Measurements from ENCODE around the gene TYSND1. TPM values are rescaled to one million over a fixed set of nuclear protein-coding genes. Genes with fewer than 3 reads are reported as not detected.

TYSND1 gene
- total and polyA plus RNA-seq, 2 donors from 2014 or later: 12.9 to 13.8 TPM

- TF ChIP-seq, protein P1, sequence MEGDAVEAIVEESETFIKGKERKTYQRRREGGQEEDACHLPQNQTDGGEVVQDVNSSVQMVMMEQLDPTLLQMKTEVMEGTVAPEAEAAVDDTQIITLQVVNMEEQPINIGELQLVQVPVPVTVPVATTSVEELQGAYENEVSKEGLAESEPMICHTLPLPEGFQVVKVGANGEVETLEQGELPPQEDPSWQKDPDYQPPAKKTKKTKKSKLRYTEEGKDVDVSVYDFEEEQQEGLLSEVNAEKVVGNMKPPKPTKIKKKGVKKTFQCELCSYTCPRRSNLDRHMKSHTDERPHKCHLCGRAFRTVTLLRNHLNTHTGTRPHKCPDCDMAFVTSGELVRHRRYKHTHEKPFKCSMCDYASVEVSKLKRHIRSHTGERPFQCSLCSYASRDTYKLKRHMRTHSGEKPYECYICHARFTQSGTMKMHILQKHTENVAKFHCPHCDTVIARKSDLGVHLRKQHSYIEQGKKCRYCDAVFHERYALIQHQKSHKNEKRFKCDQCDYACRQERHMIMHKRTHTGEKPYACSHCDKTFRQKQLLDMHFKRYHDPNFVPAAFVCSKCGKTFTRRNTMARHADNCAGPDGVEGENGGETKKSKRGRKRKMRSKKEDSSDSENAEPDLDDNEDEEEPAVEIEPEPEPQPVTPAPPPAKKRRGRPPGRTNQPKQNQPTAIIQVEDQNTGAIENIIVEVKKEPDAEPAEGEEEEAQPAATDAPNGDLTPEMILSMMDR (IDR thresholded peaks at IDR 0.05; ENCODE audit: borderline replicate concordance, extremely low read depth, insufficient read depth): no peak
- Histone ChIP-seq H3K4me3 (ENCODE audit: low read length in 3 of 3) (no peak overlapping the region), H3K27ac (ENCODE audit: low read depth in 2 of 2, low read length in 2 of 2) (no peak overlapping the region), H3K36me3 (ENCODE audit: control insufficient read depth in 2 of 3, insufficient read depth in 3 of 3, low read length in 3 of 3) (no peaks in the 10 kb centered on the region), H3K9me3 (ENCODE audit: control insufficient read depth in 2 of 3, insufficient read depth in 1 of 3, low read length in 3 of 3) (no peaks in the 10 kb centered on the region), H3K27me3 (ENCODE audit: control insufficient read depth, insufficient read depth, low read length) (no peaks in the 10 kb centered on the region), H3K4me1 (ENCODE audit: control insufficient read depth in 2 of 3, insufficient read depth in 2 of 3, low read depth in 1 of 3, low read length in 3 of 3) (peaks cover 0 to 8% (median 3%) of the 10 kb centered on the region in 3 donors), H3K9ac (ENCODE audit: low read length in 3 of 3) (no peak overlapping the region)
- intact Hi-C loops (cut with DNase I): no loop called here
- no peak for DNase-seq
- FAIRE-seq: no peak
Measured at GRCh38 chr10:70190581-70190980, 44.1 kb upstream of the TYSND1 start.

DNA sequence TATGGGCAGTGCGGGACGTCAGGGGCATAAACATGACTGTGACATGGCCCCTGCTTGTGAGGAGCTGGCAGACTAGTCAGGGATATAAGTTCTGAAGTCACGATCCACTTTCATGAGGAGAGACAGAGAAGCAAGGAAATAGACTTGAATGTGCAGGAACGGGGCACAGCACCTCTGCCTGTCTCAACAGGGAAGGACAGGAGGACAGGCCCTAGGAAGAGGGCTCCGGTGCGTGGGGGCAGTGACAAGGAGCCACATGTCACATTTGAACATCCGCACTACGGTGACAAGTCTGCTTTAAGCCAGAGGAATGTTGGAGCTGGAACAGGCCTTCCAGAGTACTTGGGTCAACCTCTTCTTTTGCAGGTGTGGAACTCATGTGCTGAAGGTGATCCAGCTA is 43.6 kb upstream of the TYSND1 start:
- intact Hi-C loops (cut with DNase I): no loop called here
- no peak overlapping the region for H3K4me3 ChIP-seq (ENCODE audit: low read length in 3 of 3)
- no peaks in the 10 kb centered on the region for H3K27me3 ChIP-seq (ENCODE audit: control insufficient read depth, insufficient read depth, low read length)
- DNase-seq: no peak
- H3K36me3 ChIP-seq (ENCODE audit: control insufficient read depth in 2 of 3, insufficient read depth in 3 of 3, low read length in 3 of 3): no peaks in the 10 kb centered on the region
- no peak overlapping the region for H3K27ac ChIP-seq (ENCODE audit: low read depth in 2 of 2, low read length in 2 of 2)
- H3K9ac ChIP-seq (ENCODE audit: low read length in 3 of 3): no peak overlapping the region
- no peaks in the 10 kb centered on the region for H3K9me3 ChIP-seq (ENCODE audit: control insufficient read depth in 2 of 3, insufficient read depth in 1 of 3, low read length in 3 of 3)
- TF ChIP-seq, protein P1 (IDR thresholded peaks at IDR 0.05; ENCODE audit: borderline replicate concordance, extremely low read depth, insufficient read depth): no peak
- FAIRE-seq: no peak
- H3K4me1 ChIP-seq (ENCODE audit: control insufficient read depth in 2 of 3, insufficient read depth in 2 of 3, low read depth in 1 of 3, low read length in 3 of 3): peaks cover 0 to 8% (median 3%) of the 10 kb centered on the region in 3 donors

GRCh38 chr10:70188768-70189167 is 42.3 kb upstream of the TYSND1 start:
- DNase-seq (no peak), FAIRE-seq (no peak)
- Histone ChIP-seq H3K4me1 (ENCODE audit: control insufficient read depth in 2 of 3, insufficient read depth in 2 of 3, low read depth in 1 of 3, low read length in 3 of 3) (peaks cover 0 to 8% (median 3%) of the 10 kb centered on the region in 3 donors), H3K4me3 (ENCODE audit: low read length in 3 of 3) (no peak overlapping the region), H3K27me3 (ENCODE audit: control insufficient read depth, insufficient read depth, low read length) (no peaks in the 10 kb centered on the region), H3K27ac (ENCODE audit: low read depth in 2 of 2, low read length in 2 of 2) (no peak overlapping the region), H3K36me3 (ENCODE audit: control insufficient read depth in 2 of 3, insufficient read depth in 3 of 3, low read length in 3 of 3) (no peaks in the 10 kb centered on the region), H3K9me3 (ENCODE audit: control insufficient read depth in 2 of 3, insufficient read depth in 1 of 3, low read length in 3 of 3) (no peaks in the 10 kb centered on the region), H3K9ac (ENCODE audit: low read length in 3 of 3) (no peak overlapping the region)
- intact Hi-C loops (cut with DNase I): no loop called here
- TF ChIP-seq, protein P1 (IDR thresholded peaks at IDR 0.05; ENCODE audit: borderline replicate concordance, extremely low read depth, insufficient read depth): no peak

- H3K27ac ChIP-seq (ENCODE audit: low read depth in 2 of 2, low read length in 2 of 2): no peak overlapping the region
- intact Hi-C loops (cut with DNase I): no loop called here
Measured at GRCh38 chr10:70186571-70186970, 40.1 kb upstream of the TYSND1 start.

More at GRCh38 chr10:70186571-70186970, 40.1 kb upstream of the TYSND1 start:
- FAIRE-seq (no peak), DNase-seq (no peak)
- Histone ChIP-seq H3K9me3 (ENCODE audit: control insufficient read depth in 2 of 3, insufficient read depth in 1 of 3, low read length in 3 of 3) (no peaks in the 10 kb centered on the region), H3K9ac (ENCODE audit: low read length in 3 of 3) (no peak overlapping the region), H3K27me3 (ENCODE audit: control insufficient read depth, insufficient read depth, low read length) (no peaks in the 10 kb centered on the region), H3K36me3 (ENCODE audit: control insufficient read depth in 2 of 3, insufficient read depth in 3 of 3, low read length in 3 of 3) (no peaks in the 10 kb centered on the region), H3K4me1 (ENCODE audit: control insufficient read depth in 2 of 3, insufficient read depth in 2 of 3, low read depth in 1 of 3, low read length in 3 of 3) (no peaks in the 10 kb centered on the region), H3K4me3 (ENCODE audit: low read length in 3 of 3) (no peak overlapping the region)
- TF ChIP-seq, protein P1 (IDR thresholded peaks at IDR 0.05; ENCODE audit: borderline replicate concordance, extremely low read depth, insufficient read depth): no peak
